Neural crest cell (in vitro differentiated cells): ENCODE results near the gene COL11A2. TPM values are rescaled to one million over a fixed set of nuclear protein-coding genes. Genes with fewer than 3 reads are reported as not detected.

Experiments
- DNase-seq: peaks from one replicate; pipeline ENCODE4 v3.0.0; 2021; ENCODE audit warnings: low read depth, mixed read lengths, low spot score
- H3K27ac Mint-ChIP-seq: one replicate; pipeline ENCODE4 v1.8.0; 2021; ENCODE audit warnings: mild to moderate bottlenecking, mixed read lengths; ENCODE audit not compliant: unreplicated experiment
- H3K27me3 Mint-ChIP-seq: 2 replicates; pipeline ENCODE4 v1.8.0; 2021; ENCODE audit warnings: low read depth, mild to moderate bottlenecking, mixed read lengths
- H3K36me3 Mint-ChIP-seq: 2 replicates; pipeline ENCODE4 v1.8.0; 2021; ENCODE audit warnings: low read depth, mild to moderate bottlenecking, mixed read lengths
- H3K4me1 Mint-ChIP-seq: 2 replicates; pipeline ENCODE4 v1.8.0; 2021; ENCODE audit warnings: mixed read lengths
- H3K4me3 Mint-ChIP-seq: one replicate; pipeline ENCODE4 v1.8.0; 2021; ENCODE audit warnings: mild to moderate bottlenecking, mixed read lengths
- H3K9me3 Mint-ChIP-seq: 2 replicates; pipeline ENCODE4 v1.8.0; 2021; ENCODE audit warnings: mixed read lengths
- total RNA-seq: library from RNA; stranded (reverse); gene quantifications from 2 replicates; pipeline ENCODE4 v1.2.1, GENCODE V29; 2021
- TF ChIP-seq, protein P1 (sequence below): fragments of 200-600 bp; sonication (generic); conservative IDR thresholded peaks from 2 replicates; pipeline ENCODE4 v1.5.0; 2021; ENCODE audit warnings: antibody characterized with exemption, mild to moderate bottlenecking

COL11A2 gene
- total RNA-seq, 1 donor from 2014 or later = 4.2 TPM

- H3K36me3 Mint-ChIP-seq = peaks cover 33% of the 10 kb centered on the region
- DNase-seq = no peak
- no peak overlapping the region for H3K27ac Mint-ChIP-seq
- peak overlapping the region; percentile 93 for H3K4me3 Mint-ChIP-seq
- H3K9me3 Mint-ChIP-seq = no peaks in the 10 kb centered on the region
- peaks cover 85% of the 10 kb centered on the region for H3K4me1 Mint-ChIP-seq
- TF ChIP-seq, protein P1, sequence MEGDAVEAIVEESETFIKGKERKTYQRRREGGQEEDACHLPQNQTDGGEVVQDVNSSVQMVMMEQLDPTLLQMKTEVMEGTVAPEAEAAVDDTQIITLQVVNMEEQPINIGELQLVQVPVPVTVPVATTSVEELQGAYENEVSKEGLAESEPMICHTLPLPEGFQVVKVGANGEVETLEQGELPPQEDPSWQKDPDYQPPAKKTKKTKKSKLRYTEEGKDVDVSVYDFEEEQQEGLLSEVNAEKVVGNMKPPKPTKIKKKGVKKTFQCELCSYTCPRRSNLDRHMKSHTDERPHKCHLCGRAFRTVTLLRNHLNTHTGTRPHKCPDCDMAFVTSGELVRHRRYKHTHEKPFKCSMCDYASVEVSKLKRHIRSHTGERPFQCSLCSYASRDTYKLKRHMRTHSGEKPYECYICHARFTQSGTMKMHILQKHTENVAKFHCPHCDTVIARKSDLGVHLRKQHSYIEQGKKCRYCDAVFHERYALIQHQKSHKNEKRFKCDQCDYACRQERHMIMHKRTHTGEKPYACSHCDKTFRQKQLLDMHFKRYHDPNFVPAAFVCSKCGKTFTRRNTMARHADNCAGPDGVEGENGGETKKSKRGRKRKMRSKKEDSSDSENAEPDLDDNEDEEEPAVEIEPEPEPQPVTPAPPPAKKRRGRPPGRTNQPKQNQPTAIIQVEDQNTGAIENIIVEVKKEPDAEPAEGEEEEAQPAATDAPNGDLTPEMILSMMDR = no peak
- peaks cover 6% of the 10 kb centered on the region for H3K27me3 Mint-ChIP-seq
These were observed 6.0 kb upstream of the COL11A2 start for GRCh38 chr6:33198159-33198852.

- Mint-ChIP-seq H3K27ac (peak overlapping the region; percentile 48), H3K4me1 (peaks cover 82% of the 10 kb centered on the region), H3K36me3 (peaks cover 26% of the 10 kb centered on the region), H3K9me3 (no peaks in the 10 kb centered on the region), H3K4me3 (peak overlapping the region; percentile 93), H3K27me3 (peaks cover 11% of the 10 kb centered on the region)
- TF ChIP-seq, protein P1 = peak; percentile 77
- DNase-seq = peak; percentile 30
These were observed 5.3 kb upstream of the COL11A2 start for GRCh38 chr6:33197431-33198048.

GRCh38 chr6:33195304-33196165 lies 3.3 kb upstream of the COL11A2 start:
- no peak for DNase-seq
- Mint-ChIP-seq H3K36me3 (peaks cover 15% of the 10 kb centered on the region), H3K27ac (peak overlapping the region; percentile 76), H3K4me1 (peaks cover 75% of the 10 kb centered on the region), H3K4me3 (peak overlapping the region; percentile 64), H3K27me3 (peaks cover 30% of the 10 kb centered on the region), H3K9me3 (no peaks in the 10 kb centered on the region)
- TF ChIP-seq, protein P1 = no peak

DNA sequence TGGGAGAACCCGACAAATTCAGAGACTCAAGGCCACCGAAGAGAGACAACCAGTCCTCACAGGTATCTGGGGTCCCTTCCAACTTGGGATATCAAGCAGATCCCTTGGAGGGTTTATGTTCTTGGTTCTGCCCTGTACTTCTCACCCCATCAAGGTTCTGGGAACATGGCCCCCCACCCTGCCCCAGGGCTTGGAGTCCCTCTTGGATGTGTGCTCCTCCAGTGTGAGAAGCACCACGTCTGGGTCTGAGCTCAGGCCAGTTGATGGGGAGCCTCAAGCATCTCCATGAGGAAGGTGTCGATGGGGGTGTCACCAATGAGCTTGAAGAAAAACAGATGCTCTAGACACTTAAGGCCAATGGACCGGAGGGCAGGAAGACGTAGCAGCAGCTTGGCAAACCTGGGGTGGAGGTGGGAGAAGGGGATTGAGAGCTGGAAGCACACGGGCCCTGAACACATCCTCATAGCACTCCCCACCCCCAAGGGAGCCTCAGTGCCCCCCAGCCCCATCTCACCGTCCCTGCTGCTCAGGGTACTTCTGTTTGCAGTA lies 2.2 kb upstream of the COL11A2 start:
- peaks cover 78% of the 10 kb centered on the region for H3K4me1 Mint-ChIP-seq
- peak overlapping the region; percentile 64 for H3K4me3 Mint-ChIP-seq
- H3K36me3 Mint-ChIP-seq = peaks cover 15% of the 10 kb centered on the region
- no peak for DNase-seq
- H3K27me3 Mint-ChIP-seq = peaks cover 38% of the 10 kb centered on the region
- TF ChIP-seq, protein P1 = no peak
- H3K9me3 Mint-ChIP-seq = no peaks in the 10 kb centered on the region
- no peak overlapping the region for H3K27ac Mint-ChIP-seq

DNA sequence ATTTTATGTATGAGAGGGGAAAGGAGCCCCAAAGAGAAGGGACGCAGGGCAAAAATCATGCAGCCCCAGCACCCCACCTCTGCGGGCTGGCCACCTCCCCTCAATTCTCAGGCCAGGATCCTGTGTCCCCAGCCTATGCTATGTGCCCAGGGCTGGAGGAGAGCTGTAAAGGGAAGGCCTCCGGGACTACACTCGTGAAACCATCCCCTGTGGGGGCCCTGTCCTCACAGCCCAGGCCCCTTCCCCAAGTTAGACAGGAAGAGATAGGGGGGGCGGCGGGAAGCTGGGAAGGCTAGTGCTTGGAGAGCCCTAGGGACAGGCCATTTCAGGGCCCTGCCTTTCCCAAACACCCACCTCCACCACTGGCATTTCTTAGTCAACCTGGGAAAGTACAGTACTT lies 1.4 kb upstream of the COL11A2 start:
- peaks cover 69% of the 10 kb centered on the region for H3K4me1 Mint-ChIP-seq
- H3K9me3 Mint-ChIP-seq = no peaks in the 10 kb centered on the region
- H3K36me3 Mint-ChIP-seq = peaks cover 15% of the 10 kb centered on the region

More for the DNA sequence above, 1.4 kb upstream of the COL11A2 start:
- DNase-seq = no peak
- Mint-ChIP-seq H3K4me3 (peak overlapping the region; percentile 80), H3K27me3 (peaks cover 38% of the 10 kb centered on the region), H3K27ac (no peak overlapping the region)
- TF ChIP-seq, protein P1 = no peak
